Right lobe of liver (tissue), 6 donors: ENCODE data around the gene UBTD2. TPM values are rescaled to one million over a fixed set of nuclear protein-coding genes. Genes with fewer than 3 reads are reported as not detected.

Experiments used
- ATAC-seq, 4 donors: fragments of 200-7000 bp; cut with Tn5 transposase; one replicate each; pipeline ENCODE4 v1.9.1; 2020; ENCODE audit warnings: mild to moderate bottlenecking in 4 of 4, moderate library complexity in 4 of 4
- DNase-seq, 3 donors: peaks; one replicate each; pipeline ENCODE4 v3.0.0-alpha.2; 2020
- H3K27ac ChIP-seq, 3 donors: fragments of 200-600 bp; one replicate each; pipeline ENCODE4 v1.8.0; 2022
- H3K27me3 ChIP-seq, 2 donors: fragments of 200-600 bp; one replicate each; pipeline ENCODE4 v1.8.0; 2022
- H3K36me3 ChIP-seq, 4 donors: fragments of 200-600 bp; sonication (generic) in 1 of 4; one replicate each; pipeline versions ENCODE4 v1.5.1 to v1.8.0; 2017 to 2022; ENCODE audit warnings: control low read depth in 1 of 4
- H3K4me1 ChIP-seq, 4 donors: fragments of 200-600 bp; sonication (generic) in 1 of 4; one replicate each; pipeline versions ENCODE4 v1.5.1 to v1.8.0; 2017 to 2022; ENCODE audit warnings: control low read depth in 1 of 4
- H3K4me3 ChIP-seq, 3 donors: fragments of 200-600 bp; one replicate each; pipeline ENCODE4 v1.8.0; 2022
- H3K9me3 ChIP-seq, 4 donors: fragments of 200-600 bp; sonication (generic) in 1 of 4; one replicate each; pipeline versions ENCODE4 v1.5.1 to v1.8.0; 2017 to 2022; ENCODE audit warnings: control low read depth in 1 of 4
- CTCF ChIP-seq, 4 donors: fragments of 200-600 bp in 3 of 4; fragments of 450-650 bp in 1 of 4; IDR thresholded peaks; one replicate each; pipeline versions ENCODE4 v1.5.1 to v1.8.0; 2016 to 2022; ENCODE audit warnings: antibody characterized with exemption in 4 of 4, mild to moderate bottlenecking in 2 of 4
- POLR2A ChIP-seq: fragments of 450-650 bp; IDR thresholded peaks from one replicate; pipeline ENCODE4 v1.6.1; 2017; ENCODE audit warnings: antibody characterized with exemption, mild to moderate bottlenecking
- WGBS: methylation state at CpG from one replicate; pipeline ENCODE4 v1.1.6; 2018; ENCODE audit warnings: low coverage, low lambda C conversion rate; ENCODE audit not compliant: insufficient coverage; ENCODE audit errors: missing lambda C conversion rate; 5-methylcytosine and 5-hydroxymethylcytosine counted together
- intact Hi-C, 2 donors: fragments of 100-400 bp; cut with DNase I; formaldehyde crosslinking; loops; one replicate each; pipeline versions ENCODE4 v1.11.2 to v1.14.1; 2022
- total RNA-seq, 6 experiments: library from RNA; depleted of rRNA in 2 of 6; stranded (reverse); fragments of >200 nt in 2 of 6; fragmentation: NEBNext Ultra II Directional in 3 of 6; extraction: Animal tissue kit (Norgen Biotek cat#: 25700) in 3 of 6; gene quantifications; one replicate each; pipeline versions ENCODE4 v1.1.0 to v1.2.4, GENCODE V29; 2016 to 2023
- donor health status: DM: no; HTN: yes; CAD: no.
- donor health status: DM: no; HTN: no; CAD: no.
- donor health status: DM: no; HTN: no; CAD: no.
- donor health status: DM: no; HTN: yes; CAD: no.
- donor health status: DM: no; HTN: yes; CAD: no.

Gene UBTD2
- total RNA-seq, 6 experiments from 2014 or later: 6.7 to 11.7 (median 9.2) TPM

GRCh38 chr5:172281346-172281745 lies 2.2 kb downstream of the UBTD2 start:
- Histone ChIP-seq H3K4me3 (no peak overlapping the region), H3K4me1 (peaks cover 0 to 29% (median 3%) of the 10 kb centered on the region in 4 donors), H3K27ac (no peak overlapping the region), H3K9me3 (no peaks in the 10 kb centered on the region), H3K36me3 (no peaks in the 10 kb centered on the region), H3K27me3 (no peaks in the 10 kb centered on the region)
- no peak for DNase-seq
- no peak for ATAC-seq
- intact Hi-C loops: no loop called here
- WGBS: 92% methylated on average over 4 of the region's 6 CpGs
- TF ChIP-seq CTCF (IDR thresholded peaks at IDR 0.05) (no peak), POLR2A (no peak)

- Histone ChIP-seq H3K9me3 (no peaks in the 10 kb centered on the region), H3K27ac (no peak overlapping the region), H3K4me3 (no peak overlapping the region), H3K4me1 (peaks cover 0 to 29% (median 3%) of the 10 kb centered on the region in 4 donors), H3K27me3 (no peaks in the 10 kb centered on the region), H3K36me3 (no peaks in the 10 kb centered on the region)
- DNase-seq (no peak), ATAC-seq (no peak)
- intact Hi-C loops: no loop called here
- no peak for TF ChIP-seq CTCF (IDR thresholded peaks at IDR 0.05)
- no peak for TF ChIP-seq POLR2A
- WGBS: 79% methylated on average over 4 of the region's 4 CpGs
Observed at GRCh38 chr5:172280929-172281328, 2.6 kb downstream of the UBTD2 start.

GRCh38 chr5:172280317-172280716 lies 3.2 kb downstream of the UBTD2 start:
- WGBS: 94% methylated on average over 3 of the region's 5 CpGs
- H3K27me3 ChIP-seq: no peaks in the 10 kb centered on the region
- H3K9me3 ChIP-seq: no peaks in the 10 kb centered on the region
- peaks cover 0 to 29% (median 3%) of the 10 kb centered on the region in 4 donors for H3K4me1 ChIP-seq
- no peak overlapping the region for H3K4me3 ChIP-seq
- intact Hi-C loops: no loop called here
- no peak for TF ChIP-seq POLR2A
- TF ChIP-seq CTCF (IDR thresholded peaks at IDR 0.05): no peak
- no peak overlapping the region for H3K27ac ChIP-seq
- ATAC-seq (no peak), DNase-seq (no peak)
- H3K36me3 ChIP-seq: no peaks in the 10 kb centered on the region

GRCh38 chr5:172278356-172278755 lies 5.2 kb downstream of the UBTD2 start:
- TF ChIP-seq CTCF (IDR thresholded peaks at IDR 0.05) (no peak), POLR2A (no peak)
- no peak overlapping the region for H3K27ac ChIP-seq
- DNase-seq (no peak), ATAC-seq (no peak)
- H3K4me3 ChIP-seq: no peak overlapping the region
- intact Hi-C loops: loop anchor here in 1 of 2 donors (10.0 kb wide), 1 partner anchor 174 kb away; no protein-coding TSS in a partner anchor
- no peaks in the 10 kb centered on the region for H3K36me3 ChIP-seq
- H3K9me3 ChIP-seq: no peaks in the 10 kb centered on the region
- H3K4me1 ChIP-seq: peaks cover 0 to 26% (median 3%) of the 10 kb centered on the region in 4 donors
- 96% methylated on average over 6 of the region's 9 CpGs for WGBS
- H3K27me3 ChIP-seq: no peaks in the 10 kb centered on the region

- peaks cover 0 to 13% (median 0%) of the 10 kb centered on the region in 4 donors for H3K4me1 ChIP-seq
- H3K27me3 ChIP-seq: no peaks in the 10 kb centered on the region
- WGBS: 80% methylated on average over 3 of the region's 3 CpGs
- H3K36me3 ChIP-seq: no peaks in the 10 kb centered on the region
- no peak for DNase-seq
- TF ChIP-seq POLR2A (no peak), CTCF (IDR thresholded peaks at IDR 0.05) (no peak)
- ATAC-seq: no peak
- no peaks in the 10 kb centered on the region for H3K9me3 ChIP-seq
- intact Hi-C loops: loop anchor here in 1 of 2 donors (10.0 kb wide), 1 partner anchor 171 kb away; no protein-coding TSS in a partner anchor
- H3K4me3 ChIP-seq: no peak overlapping the region
- H3K27ac ChIP-seq: no peak overlapping the region
Observed at GRCh38 chr5:172276214-172276613, 7.3 kb downstream of the UBTD2 start.
